Endothelial cell of umbilical vein (primary cell): ENCODE results near the gene ANP32B. TPM values are rescaled to one million over a fixed set of nuclear protein-coding genes. Genes with fewer than 3 reads are reported as not detected.
"Not testable (repeated sequence)": the region's sequence is repeated elsewhere in the genome, so short reads cannot be mapped to it uniquely, and the experiment has no call there.

Source experiments
- BruUV-seq: library from RNA; stranded (reverse); fragments of 400-500 nt; replicated peaks from 2 replicates; lab custom pipeline; 2021; lab: Mats Ljungman, UMichigan
- CTCF ChIA-PET: fragments of 300-600, 350-600 bp; sonication (Branson Sonifier 250); formaldehyde crosslinking; loops from one replicate; lab custom pipeline; 2021; ENCODE audit warnings: antibody characterized with exemption, inconsistent platforms; lab: Charles Lee
- POLR2A ChIA-PET: fragments of 300-600, 350-600 bp; sonication (Branson Sonifier 250); formaldehyde crosslinking; loops from one replicate; lab custom pipeline; 2021; ENCODE audit warnings: antibody characterized with exemption, inconsistent platforms; lab: Charles Lee
- DNase-seq: peaks from one replicate; pipeline ENCODE4 v3.0.0-alpha.2; 2011; ENCODE audit warnings: low read depth, low spot score
- FAIRE-seq: peaks from 2 replicates; lab custom pipeline; 2011; peaks lifted over from hg19 to GRCh38; lab: Jason Lieb, UNC
- H2AFZ ChIP-seq: 2 replicates; pipeline ENCODE4 v1.6.0; 2012; ENCODE audit warnings: low read depth, low read length, control low read depth, inconsistent platforms
- H3K27ac ChIP-seq: 2 replicates; pipeline ENCODE4 v1.5.1; 2011; ENCODE audit warnings: low read depth, mild to moderate bottlenecking, control low read depth, low read length, moderate library complexity; ENCODE audit not compliant: insufficient read depth
- H3K27me3 ChIP-seq, 2 experiments: 2 replicates each; pipeline versions ENCODE4 v1.6.0 to v1.6.1; 2011; ENCODE audit warnings: low read length in 2 of 2, mixed read lengths in 1 of 2; ENCODE audit not compliant: control insufficient read depth in 2 of 2, insufficient read depth in 2 of 2
- H3K36me3 ChIP-seq, 2 experiments: 2 replicates in 1 of 2; 3 replicates in 1 of 2; pipeline ENCODE4 v1.5.1; 2011; ENCODE audit warnings: low read length in 2 of 2, mild to moderate bottlenecking in 1 of 2, moderate library complexity in 1 of 2; ENCODE audit not compliant: control insufficient read depth in 2 of 2, insufficient read depth in 2 of 2; ENCODE audit errors: extremely low read depth in 1 of 2
- H3K4me1 ChIP-seq: 3 replicates; pipeline ENCODE4 v1.5.1; 2011; ENCODE audit warnings: mild to moderate bottlenecking, low read length; ENCODE audit not compliant: control insufficient read depth, insufficient read depth; ENCODE audit errors: extremely low read depth
- H3K4me2 ChIP-seq: 2 replicates; pipeline ENCODE4 v1.6.1; 2011; ENCODE audit warnings: low read length, control low read depth, mixed read lengths; ENCODE audit not compliant: insufficient read depth
- H3K4me3 ChIP-seq, 3 experiments: fragments of 200-600 bp in 1 of 3; sonication (generic), shearing (Covaris generic) in 1 of 3; replicated peaks in 1 of 3; 2 replicates each; pipeline ENCODE4 v1.5.1; 2011 to 2016; ENCODE audit warnings: control low read depth in 3 of 3, low read length in 3 of 3, mild to moderate bottlenecking in 2 of 3, inconsistent platforms in 1 of 3, low read depth in 1 of 3, moderate library complexity in 1 of 3; ENCODE audit not compliant: insufficient read depth in 1 of 3
- H3K79me2 ChIP-seq: 2 replicates; pipeline ENCODE4 v1.6.0; 2012; ENCODE audit warnings: low read length, inconsistent platforms; ENCODE audit not compliant: control insufficient read depth, insufficient read depth
- H3K9ac ChIP-seq: replicated peaks from 2 replicates; pipeline ENCODE3; 2011; ENCODE audit warnings: low read length, control low read depth; ENCODE audit not compliant: insufficient read depth; ENCODE audit errors: extremely low read depth
- H3K9me1 ChIP-seq: replicated peaks from 3 replicates; pipeline ENCODE4 v1.6.0; 2011; ENCODE audit warnings: mild to moderate bottlenecking, low read length; ENCODE audit not compliant: control insufficient read depth, insufficient read depth; ENCODE audit errors: extremely low read depth
- H3K9me3 ChIP-seq: replicated peaks from 2 replicates; pipeline ENCODE4 v1.5.1; 2012; ENCODE audit warnings: low read length, inconsistent platforms; ENCODE audit not compliant: control insufficient read depth, insufficient read depth
- H4K20me1 ChIP-seq: replicated peaks from 2 replicates; pipeline ENCODE3; 2011; ENCODE audit warnings: mild to moderate bottlenecking, low read length; ENCODE audit not compliant: control insufficient read depth, insufficient read depth; ENCODE audit errors: extremely low read depth
- EZH2 ChIP-seq: IDR thresholded peaks from 2 replicates; pipeline ENCODE4 v1.6.1; 2012; ENCODE audit warnings: borderline replicate concordance, low read depth, mild to moderate bottlenecking, moderate library complexity, low read length, inconsistent platforms; ENCODE audit not compliant: severe bottlenecking
- FOS ChIP-seq: IDR thresholded peaks from 2 replicates; pipeline ENCODE4 v1.6.1; 2011; ENCODE audit warnings: mild to moderate bottlenecking, low read length, moderate library complexity, borderline replicate concordance; ENCODE audit not compliant: insufficient read depth
- JUN ChIP-seq: IDR thresholded peaks from 2 replicates; pipeline ENCODE4 v1.6.1; 2011; ENCODE audit warnings: borderline replicate concordance, low read depth; ENCODE audit not compliant: insufficient read length, insufficient read depth
- MYC ChIP-seq: IDR thresholded peaks from one replicate; pipeline ENCODE4 v1.6.1; 2011; ENCODE audit warnings: mild to moderate bottlenecking, low read depth, low read length
- POLR2A ChIP-seq: IDR thresholded peaks from 2 replicates; pipeline ENCODE4 v1.6.1; 2012; ENCODE audit warnings: low read depth, mild to moderate bottlenecking, control low read depth, low read length
- POLR2AphosphoS5 ChIP-seq: IDR thresholded peaks from 2 replicates; pipeline ENCODE4 v1.6.1; 2012; ENCODE audit warnings: low read depth, mild to moderate bottlenecking, control low read depth, low read length, moderate library complexity; ENCODE audit not compliant: insufficient read depth
- dilution Hi-C: fragments of 300-500 bp; cut with MboI; formaldehyde crosslinking; loops from one replicate; pipeline ENCODE4 v1.15.0; 2019; ENCODE audit warnings: low sequenced_read_pairs; ENCODE audit not compliant: extremely low pct_ligation_motif_present
- intact Hi-C: fragments of 100-400 bp; cut with micrococcal nuclease; formaldehyde crosslinking; loops from one replicate; pipeline ENCODE4 v1.10.0; 2022
- polyA plus RNA-seq, 4 experiments: library from polyadenylated mRNA; depleted of rRNA in 3 of 4; stranded (reverse) in 3 of 4; unstranded in 1 of 4; fragments of >200 nt; gene quantifications; 2 replicates each; pipeline versions ENCODE4 v1.2.1 to v1.2.3, GENCODE V29; 2011 to 2012; ENCODE audit warnings: missing spikeins in 1 of 4
- total RNA-seq: library from RNA; stranded (reverse); gene quantifications from 2 replicates; pipeline ENCODE4 v1.2.3, GENCODE V29; 2021
- TF ChIP-seq, protein P1 (sequence below), 2 donors: IDR thresholded peaks; 1 replicate in 1 of 2; 2 replicates in 1 of 2; pipeline ENCODE4 v1.5.1; 2011; ENCODE audit warnings: low read length in 2 of 2, mild to moderate bottlenecking in 2 of 2, moderate library complexity in 2 of 2, control low read depth in 1 of 2, inconsistent platforms in 1 of 2, low read depth in 1 of 2; ENCODE audit not compliant: insufficient read depth in 1 of 2; ENCODE audit errors: extremely low read depth in 1 of 2
- TF ChIP-seq, protein P2 (sequence below): IDR thresholded peaks from 2 replicates; pipeline ENCODE4 v1.6.1; 2011; ENCODE audit not compliant: insufficient read depth, insufficient read length

ANP32B gene
- total and polyA plus RNA-seq, 2 donors (not counting 3 experiments of a cell fraction or from before 2014, with no cell fraction given), result 13.9 to 173 TPM

DNA sequence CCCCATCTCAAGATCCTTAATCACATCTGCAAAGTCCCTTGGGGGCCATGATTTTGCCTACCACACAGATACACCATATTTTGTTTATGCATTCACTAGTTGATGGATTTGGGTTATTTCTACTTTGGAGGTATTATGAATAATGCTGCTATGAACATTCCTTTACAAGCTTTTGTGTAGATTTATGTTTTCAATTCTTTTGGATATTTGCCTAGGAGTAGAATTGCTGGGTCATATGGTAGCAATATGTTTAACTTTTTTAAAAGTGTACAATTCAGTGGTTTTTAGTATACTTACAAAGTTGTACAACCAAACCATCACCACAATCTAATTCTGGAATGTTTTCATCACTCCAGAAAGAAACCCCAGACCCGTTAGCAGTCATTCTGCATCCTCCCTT, 7.8 kb upstream of the ANP32B start:
- Histone ChIP-seq H3K4me2 (no peak overlapping the region), H3K27ac (no peak overlapping the region), H3K9me1 (no peaks in the 10 kb centered on the region), H4K20me1 (no peaks in the 10 kb centered on the region), H3K9me3 (no peaks in the 10 kb centered on the region), H3K27me3 (peaks cover 4 to 8% of the 10 kb centered on the region in 2 experiments), H3K9ac (no peak overlapping the region), H3K4me1 (no peaks in the 10 kb centered on the region), H3K36me3 (no peaks in the 10 kb centered on the region), H2AFZ (no peak overlapping the region), H3K79me2 (no peaks in the 10 kb centered on the region), H3K4me3 (no peak overlapping the region)
- POLR2A ChIA-PET, result no interaction called here
- no peak for DNase-seq
- TF ChIP-seq POLR2AphosphoS5, result no peak
- TF ChIP-seq JUN, result no peak
- TF ChIP-seq POLR2A, result no peak
- TF ChIP-seq EZH2, result no peak
- TF ChIP-seq, protein P1, sequence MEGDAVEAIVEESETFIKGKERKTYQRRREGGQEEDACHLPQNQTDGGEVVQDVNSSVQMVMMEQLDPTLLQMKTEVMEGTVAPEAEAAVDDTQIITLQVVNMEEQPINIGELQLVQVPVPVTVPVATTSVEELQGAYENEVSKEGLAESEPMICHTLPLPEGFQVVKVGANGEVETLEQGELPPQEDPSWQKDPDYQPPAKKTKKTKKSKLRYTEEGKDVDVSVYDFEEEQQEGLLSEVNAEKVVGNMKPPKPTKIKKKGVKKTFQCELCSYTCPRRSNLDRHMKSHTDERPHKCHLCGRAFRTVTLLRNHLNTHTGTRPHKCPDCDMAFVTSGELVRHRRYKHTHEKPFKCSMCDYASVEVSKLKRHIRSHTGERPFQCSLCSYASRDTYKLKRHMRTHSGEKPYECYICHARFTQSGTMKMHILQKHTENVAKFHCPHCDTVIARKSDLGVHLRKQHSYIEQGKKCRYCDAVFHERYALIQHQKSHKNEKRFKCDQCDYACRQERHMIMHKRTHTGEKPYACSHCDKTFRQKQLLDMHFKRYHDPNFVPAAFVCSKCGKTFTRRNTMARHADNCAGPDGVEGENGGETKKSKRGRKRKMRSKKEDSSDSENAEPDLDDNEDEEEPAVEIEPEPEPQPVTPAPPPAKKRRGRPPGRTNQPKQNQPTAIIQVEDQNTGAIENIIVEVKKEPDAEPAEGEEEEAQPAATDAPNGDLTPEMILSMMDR (IDR thresholded peaks at IDR 0.05; ENCODE audit: extremely low read depth in 1 of 2, insufficient read depth in 1 of 2, low read depth in 1 of 2, low read length in 2 of 2), result no peak
- no peak for TF ChIP-seq FOS
- TF ChIP-seq, protein P2, sequence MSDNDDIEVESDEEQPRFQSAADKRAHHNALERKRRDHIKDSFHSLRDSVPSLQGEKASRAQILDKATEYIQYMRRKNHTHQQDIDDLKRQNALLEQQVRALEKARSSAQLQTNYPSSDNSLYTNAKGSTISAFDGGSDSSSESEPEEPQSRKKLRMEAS, result no peak
- no peak for TF ChIP-seq MYC
- intact Hi-C loops, result no loop called here
- BruUV-seq, result no TSS peak
- CTCF ChIA-PET, result no interaction called here
- dilution Hi-C loops, result no loop called here
- no peak for FAIRE-seq

DNA sequence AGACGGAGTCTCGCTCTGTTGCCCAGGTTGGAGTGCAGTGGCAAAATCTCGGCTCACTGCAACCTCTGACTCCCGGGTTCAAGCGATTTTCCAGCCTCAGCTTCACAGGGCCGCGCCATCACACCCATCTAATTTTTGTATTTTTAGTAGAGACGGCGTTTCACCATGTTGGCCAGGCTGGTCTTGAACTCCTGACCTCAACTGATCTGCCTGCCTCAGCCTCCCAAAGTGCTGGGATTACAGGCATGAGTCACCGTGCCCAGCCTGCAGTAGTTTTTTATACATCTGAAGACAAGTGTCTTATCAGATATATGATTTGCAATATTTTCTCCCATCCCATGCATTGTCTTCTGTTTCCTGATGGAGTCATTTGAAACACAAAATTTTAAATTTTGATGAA, 6.5 kb upstream of the ANP32B start:
- H3K27ac ChIP-seq, POLR2A ChIA-PET, CTCF ChIA-PET, FAIRE-seq, H3K9me3 ChIP-seq, H3K79me2 ChIP-seq, H3K4me3 ChIP-seq, H3K9me1 ChIP-seq, intact Hi-C loops, H3K9ac ChIP-seq, DNase-seq, BruUV-seq, H3K4me1 ChIP-seq, H4K20me1 ChIP-seq, H3K36me3 ChIP-seq, H2AFZ ChIP-seq, dilution Hi-C loops, H3K27me3 ChIP-seq, H3K4me2 ChIP-seq: not testable (repeated sequence)
